Uterus (tissue), 4 donors: ENCODE results near the gene CCDC149. TPM values are rescaled to one million over a fixed set of nuclear protein-coding genes. Genes with fewer than 3 reads are reported as not detected.
A peak's percentile ranks its signal among the peaks of the same experiment; 100 is the strongest.

Source experiments
- DNase-seq, 2 donors: peaks; one replicate each; pipeline ENCODE4 v3.0.0-alpha.2; 2019 to 2020
- H3K27ac ChIP-seq, 2 donors: fragments of 200-600 bp; sonication (generic); 1 replicate in 1 of 2; 2 replicates in 1 of 2; pipeline ENCODE4 v1.5.1; 2016 to 2018
- H3K27me3 ChIP-seq, 2 donors: fragments of 200-600 bp; sonication (generic); one replicate each; pipeline ENCODE4 v1.5.1; 2018 to 2019; ENCODE audit warnings: control low read depth in 1 of 2
- H3K36me3 ChIP-seq, 2 donors: fragments of 200-600 bp; sonication (generic); one replicate each; pipeline ENCODE4 v1.5.1; 2019; ENCODE audit warnings: control low read depth in 1 of 2
- H3K4me1 ChIP-seq, 2 donors: fragments of 200-600 bp; sonication (generic); one replicate each; pipeline ENCODE4 v1.5.1; 2018 to 2019; ENCODE audit warnings: control low read depth in 1 of 2
- H3K4me3 ChIP-seq, 2 donors: fragments of 200-600 bp; sonication (generic); 1 replicate in 1 of 2; 2 replicates in 1 of 2; pipeline ENCODE4 v1.5.1; 2018 to 2019; ENCODE audit warnings: mild to moderate bottlenecking in 1 of 2
- H3K9me3 ChIP-seq, 2 donors: fragments of 200-600 bp; sonication (generic); one replicate each; pipeline ENCODE4 v1.5.1; 2019; ENCODE audit warnings: control low read depth in 1 of 2
- CTCF ChIP-seq, 4 experiments: fragments of 200-600 bp in 2 of 4; fragments of 450-650 bp in 2 of 4; sonication (generic) in 2 of 4; IDR thresholded peaks; one replicate each; pipeline ENCODE4 v1.5.1; 2016 to 2019; ENCODE audit warnings: antibody characterized with exemption in 4 of 4, mild to moderate bottlenecking in 2 of 4, moderate library complexity in 1 of 4
- POLR2A ChIP-seq, 2 donors: fragments of 450-650 bp; IDR thresholded peaks; one replicate each; pipeline ENCODE4 v1.6.1; 2016; ENCODE audit warnings: antibody characterized with exemption in 2 of 2, mild to moderate bottlenecking in 1 of 2, moderate library complexity in 1 of 2
- intact Hi-C: fragments of 100-400 bp; cut with DNase I; formaldehyde crosslinking; loops from one replicate; pipeline ENCODE4 v1.15.1; 2023; ENCODE audit warnings: low total_unique reads
- total RNA-seq, 4 donors: library from RNA; depleted of rRNA in 3 of 4; stranded (reverse); fragments of >200 nt in 3 of 4; gene quantifications; one replicate each; pipeline versions ENCODE4 v1.1.0 to v1.2.4, GENCODE V29; 2014 to 2023
- donor health status: DM: yes; HTN: yes; CAD: no.

The CCDC149 gene
- total RNA-seq, 4 donors from 2014 or later = 18.7 to 462 (median 69.3) TPM

DNA sequence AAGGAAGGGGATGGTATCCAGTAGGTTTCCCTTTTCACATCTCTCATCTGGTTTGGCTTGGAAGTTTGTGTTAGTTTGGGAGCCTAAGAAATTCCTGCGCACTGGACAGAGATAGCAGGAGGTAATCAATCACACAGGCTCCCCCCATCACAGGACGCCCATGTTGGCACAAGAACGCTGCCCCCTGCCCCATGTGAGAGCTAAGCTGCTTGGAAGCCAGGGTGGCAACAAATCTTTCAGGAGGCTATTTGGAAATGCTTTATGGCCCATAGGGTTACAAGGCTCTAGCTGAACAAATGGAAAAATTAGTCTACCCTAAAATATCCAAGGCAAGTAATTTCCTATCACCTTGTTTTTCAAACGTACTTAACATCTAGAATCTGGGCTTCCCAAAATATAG, 63.5 kb downstream of the CCDC149 start:
- no peaks in the 10 kb centered on the region for H3K9me3 ChIP-seq
- TF ChIP-seq CTCF (IDR thresholded peaks at IDR 0.05) (no peak), POLR2A (IDR thresholded peaks at IDR 0.05) (no peak)
- peak; percentile 39 to 44 for DNase-seq
- H3K36me3 ChIP-seq = no peaks in the 10 kb centered on the region
- H3K27ac ChIP-seq = peak overlapping the region; percentile 82 to 84
- intact Hi-C loops = no loop called here
- H3K4me3 ChIP-seq = no peak overlapping the region
- no peaks in the 10 kb centered on the region for H3K27me3 ChIP-seq
- peaks cover 3 to 5% of the 10 kb centered on the region in 2 donors for H3K4me1 ChIP-seq

GRCh38 chr4:24846716-24847115, 66.1 kb downstream of the CCDC149 start:
- H3K9me3 ChIP-seq = no peaks in the 10 kb centered on the region
- H3K4me3 ChIP-seq = no peak overlapping the region
- TF ChIP-seq CTCF (IDR thresholded peaks at IDR 0.05) = no peak
- TF ChIP-seq POLR2A (IDR thresholded peaks at IDR 0.05) = no peak
- no peaks in the 10 kb centered on the region for H3K36me3 ChIP-seq
- no peak overlapping the region for H3K27ac ChIP-seq
- peaks cover 3 to 5% of the 10 kb centered on the region in 2 donors for H3K4me1 ChIP-seq
- DNase-seq = no peak
- no peaks in the 10 kb centered on the region for H3K27me3 ChIP-seq
- intact Hi-C loops = no loop called here

- H3K4me1 ChIP-seq = peaks cover 0 to under 1% of the 10 kb centered on the region in 2 donors
- no peak overlapping the region for H3K27ac ChIP-seq
- no peak overlapping the region for H3K4me3 ChIP-seq
- H3K9me3 ChIP-seq = no peaks in the 10 kb centered on the region
- no peaks in the 10 kb centered on the region for H3K27me3 ChIP-seq
- DNase-seq = no peak
- TF ChIP-seq POLR2A (IDR thresholded peaks at IDR 0.05) = no peak
- no peak for TF ChIP-seq CTCF (IDR thresholded peaks at IDR 0.05)
- H3K36me3 ChIP-seq = no peaks in the 10 kb centered on the region
- intact Hi-C loops = no loop called here
These were observed 66.9 kb downstream of the CCDC149 start for GRCh38 chr4:24845902-24846301.

GRCh38 chr4:24845132-24845531, 67.7 kb downstream of the CCDC149 start:
- intact Hi-C loops = no loop called here
- Histone ChIP-seq H3K27ac (no peak overlapping the region), H3K4me1 (no peaks in the 10 kb centered on the region), H3K36me3 (no peaks in the 10 kb centered on the region), H3K4me3 (no peak overlapping the region), H3K27me3 (no peaks in the 10 kb centered on the region), H3K9me3 (no peaks in the 10 kb centered on the region)
- DNase-seq = no peak
- TF ChIP-seq POLR2A (IDR thresholded peaks at IDR 0.05) (no peak), CTCF (IDR thresholded peaks at IDR 0.05) (no peak)

GRCh38 chr4:24843096-24843495, 69.7 kb downstream of the CCDC149 start:
- Histone ChIP-seq H3K9me3 (no peaks in the 10 kb centered on the region), H3K4me3 (no peak overlapping the region), H3K27me3 (no peaks in the 10 kb centered on the region), H3K4me1 (no peaks in the 10 kb centered on the region), H3K36me3 (no peaks in the 10 kb centered on the region), H3K27ac (no peak overlapping the region)
- no peak for DNase-seq
- intact Hi-C loops = no loop called here
- no peak for TF ChIP-seq POLR2A (IDR thresholded peaks at IDR 0.05)
- no peak for TF ChIP-seq CTCF (IDR thresholded peaks at IDR 0.05)
